Mononuclear cell (primary cell): ENCODE results near the gene SSX3. TPM values are rescaled to one million over a fixed set of nuclear protein-coding genes. Genes with fewer than 3 reads are reported as not detected.
"Not testable (repeated sequence)": the region's sequence is repeated elsewhere in the genome, so short reads cannot be mapped to it uniquely, and the experiment has no call there.

Source experiments
- H3K27me3 ChIP-seq: 2 replicates; pipeline ENCODE4 v1.6.0; 2011; ENCODE audit warnings: low read length, control low read depth; ENCODE audit not compliant: insufficient read depth
- H3K4me1 ChIP-seq: 2 replicates; pipeline ENCODE4 v1.5.1; 2011; ENCODE audit warnings: mild to moderate bottlenecking, low read length, control low read depth; ENCODE audit not compliant: insufficient read depth
- H3K4me3 ChIP-seq: 2 replicates; pipeline ENCODE4 v1.5.1; 2011; ENCODE audit warnings: mild to moderate bottlenecking, low read length, moderate library complexity
- H3K9me3 ChIP-seq: 2 replicates; pipeline ENCODE4 v1.5.1; 2011; ENCODE audit warnings: low read depth, mild to moderate bottlenecking, control low read depth, low read length
- total RNA-seq: library from RNA; depleted of rRNA; stranded (reverse); fragments of >200 nt; gene quantifications from one replicate; pipeline ENCODE4 v1.2.3, GENCODE V29; 2012

Gene SSX3
- total RNA-seq, result not detected

GRCh38 chrX:48356315-48357094 is at the start of gene SSX3:
Gene SSX3 (minus strand): TSS chrX:48356703. CDS start chrX:48355249, 1,454 bp downstream.
- not testable (repeated sequence) for H3K4me1 ChIP-seq, H3K9me3 ChIP-seq, H3K4me3 ChIP-seq, H3K27me3 ChIP-seq

GRCh38 chrX:48397825-48398224 is 41.3 kb upstream of the SSX3 start:
- not testable (repeated sequence) for H3K9me3 ChIP-seq, H3K4me1 ChIP-seq, H3K4me3 ChIP-seq, H3K27me3 ChIP-seq

GRCh38 chrX:48396931-48397330 is 40.4 kb upstream of the SSX3 start:
- H3K9me3 ChIP-seq, H3K4me1 ChIP-seq, H3K27me3 ChIP-seq, H3K4me3 ChIP-seq: not testable (repeated sequence)

GRCh38 chrX:48383239-48383638 is 26.7 kb upstream of the SSX3 start, which contains the start of gene SSX4:
Gene SSX4 (plus strand): TSS chrX:48383539. CDS start chrX:48384054, 515 bp downstream.
- H3K9me3 ChIP-seq, H3K4me3 ChIP-seq, H3K27me3 ChIP-seq, H3K4me1 ChIP-seq: not testable (repeated sequence)

- H3K4me3 ChIP-seq, H3K9me3 ChIP-seq, H3K4me1 ChIP-seq, H3K27me3 ChIP-seq: not testable (repeated sequence)
Observed at GRCh38 chrX:48370408-48370807, 13.9 kb upstream of the SSX3 start.

GRCh38 chrX:48367717-48368408 is 11.4 kb upstream of the SSX3 start:
- not testable (repeated sequence) for H3K9me3 ChIP-seq, H3K4me3 ChIP-seq, H3K4me1 ChIP-seq, H3K27me3 ChIP-seq

- H3K4me1 ChIP-seq, H3K27me3 ChIP-seq, H3K9me3 ChIP-seq, H3K4me3 ChIP-seq: not testable (repeated sequence)
Observed at GRCh38 chrX:48359281-48359680, 2.8 kb upstream of the SSX3 start.

- Histone ChIP-seq H3K4me3 (no peak overlapping the region), H3K4me1 (no peaks in the 10 kb centered on the region), H3K27me3 (no peaks in the 10 kb centered on the region), H3K9me3 (no peaks in the 10 kb centered on the region)
Observed at GRCh38 chrX:48357681-48358080, 1.2 kb upstream of the SSX3 start.

- H3K4me1 ChIP-seq, H3K9me3 ChIP-seq, H3K4me3 ChIP-seq, H3K27me3 ChIP-seq: not testable (repeated sequence)
Observed at GRCh38 chrX:48346059-48346458, 10.4 kb downstream of the SSX3 start.

- H3K4me3 ChIP-seq, H3K9me3 ChIP-seq, H3K27me3 ChIP-seq, H3K4me1 ChIP-seq: not testable (repeated sequence)
Observed at GRCh38 chrX:48313996-48314395, 42.5 kb downstream of the SSX3 start.

GRCh38 chrX:48306175-48306574 is 50.3 kb downstream of the SSX3 start:
- Histone ChIP-seq H3K9me3 (no peaks in the 10 kb centered on the region), H3K27me3 (no peaks in the 10 kb centered on the region), H3K4me3 (no peak overlapping the region), H3K4me1 (no peaks in the 10 kb centered on the region)

Other genes with a start within 250 kb of the SSX3 start
- gene SPACA5B, start 226.1 kb downstream of the SSX3 start, total RNA-seq, result not detected
- gene SSX5, start 159.9 kb downstream of the SSX3 start, total RNA-seq, result not detected
- not detected for gene SSX1, start 101.3 kb downstream of the SSX3 start, total RNA-seq
- gene SSX4, start 26.8 kb upstream of the SSX3 start, total RNA-seq, result not detected
- gene SSX4B, start 55.3 kb upstream of the SSX3 start, total RNA-seq, result not detected
- 4.5 TPM for gene SLC38A5, start 113.6 kb upstream of the SSX3 start, total RNA-seq
- 19.3 TPM for gene FTSJ1, start 119.5 kb upstream of the SSX3 start, total RNA-seq
- 13.6 TPM for gene PORCN, start 152.3 kb upstream of the SSX3 start, total RNA-seq
- gene EBP, start 165.1 kb upstream of the SSX3 start, total RNA-seq, result 27.6 TPM
- 10.7 TPM for gene TBC1D25, start 183.0 kb upstream of the SSX3 start, total RNA-seq
- gene RBM3, start 217.8 kb upstream of the SSX3 start, total RNA-seq, result 377 TPM
- gene WDR13, start 240.8 kb upstream of the SSX3 start, total RNA-seq, result 38.2 TPM